Colonic mucosa (tissue), 4 donors: Measurements from ENCODE around the gene USP47. TPM values are rescaled to one million over a fixed set of nuclear protein-coding genes. Genes with fewer than 3 reads are reported as not detected.

ENCODE experiments used
- DNase-seq: peaks from one replicate; pipeline ENCODE4 v3.0.0-alpha.2; 2020
- H3K27ac ChIP-seq: fragments of 200-600 bp; one replicate; pipeline ENCODE4 v1.8.0; 2021
- H3K27me3 ChIP-seq: fragments of 200-600 bp; one replicate; pipeline ENCODE4 v1.8.0; 2021
- H3K36me3 ChIP-seq: fragments of 200-600 bp; one replicate; pipeline ENCODE4 v1.8.0; 2021
- H3K4me1 ChIP-seq: fragments of 200-600 bp; one replicate; pipeline ENCODE4 v1.8.0; 2021; ENCODE audit warnings: mild to moderate bottlenecking
- H3K4me3 ChIP-seq: fragments of 200-600 bp; one replicate; pipeline ENCODE4 v1.8.0; 2021
- H3K9ac ChIP-seq, 2 donors: one replicate each; pipeline ENCODE4 v1.7.0; 2013; ENCODE audit warnings: control low read depth in 2 of 2, low read depth in 2 of 2, low read length in 2 of 2
- H3K9me3 ChIP-seq: fragments of 200-600 bp; one replicate; pipeline ENCODE4 v1.8.0; 2021
- CTCF ChIP-seq: fragments of 200-600 bp; IDR thresholded peaks from one replicate; pipeline ENCODE4 v1.8.0; 2022; ENCODE audit warnings: antibody characterized with exemption, mild to moderate bottlenecking
- intact Hi-C: fragments of 100-400 bp; cut with DNase I; formaldehyde crosslinking; loops from one replicate; pipeline ENCODE4 v1.14.1; 2022
- total RNA-seq, 2 donors: library from RNA; stranded (reverse); fragmentation: NEBNext Ultra II Directional in 1 of 2; extraction: Animal tissue kit (Norgen Biotek cat#: 25700) in 1 of 2; gene quantifications; one replicate each; pipeline ENCODE4 v1.2.1, GENCODE V29; 2021
- donor health status: healthy.
- donor health status: DM: no; HTN: no; CAD: no.
- donor health status: DM: no; HTN: no; CAD: no.

USP47 gene
- total RNA-seq, 2 donors from 2014 or later = 31.3 to 40.3 TPM

GRCh38 chr11:11862999-11863398, 21.2 kb downstream of the USP47 start:
- Histone ChIP-seq H3K9me3 (no peaks in the 10 kb centered on the region), H3K9ac (no peak overlapping the region), H3K4me1 (no peaks in the 10 kb centered on the region), H3K4me3 (no peak overlapping the region), H3K27ac (no peak overlapping the region), H3K27me3 (no peaks in the 10 kb centered on the region), H3K36me3 (no peaks in the 10 kb centered on the region)
- intact Hi-C loops = no loop called here
- TF ChIP-seq CTCF = no peak
- DNase-seq = no peak

GRCh38 chr11:11864332-11864731, 22.6 kb downstream of the USP47 start:
- no peak for TF ChIP-seq CTCF
- no peak for DNase-seq

GRCh38 chr11:11864803-11865202, 23.0 kb downstream of the USP47 start:
- H3K27ac ChIP-seq = no peak overlapping the region
- TF ChIP-seq CTCF = no peak
- no peaks in the 10 kb centered on the region for H3K27me3 ChIP-seq
- H3K9me3 ChIP-seq = no peaks in the 10 kb centered on the region
- H3K4me3 ChIP-seq = no peak overlapping the region
- no peak for DNase-seq
- H3K36me3 ChIP-seq = no peaks in the 10 kb centered on the region
- intact Hi-C loops = no loop called here
- H3K4me1 ChIP-seq = no peaks in the 10 kb centered on the region
- no peak overlapping the region for H3K9ac ChIP-seq

More at GRCh38 chr11:11864332-11864731, 22.6 kb downstream of the USP47 start:
- Histone ChIP-seq H3K27me3 (no peaks in the 10 kb centered on the region), H3K4me1 (no peaks in the 10 kb centered on the region), H3K36me3 (no peaks in the 10 kb centered on the region), H3K4me3 (no peak overlapping the region), H3K27ac (no peak overlapping the region), H3K9me3 (no peaks in the 10 kb centered on the region), H3K9ac (no peak overlapping the region)
- intact Hi-C loops = no loop called here

- H3K9ac ChIP-seq = no peak overlapping the region
- H3K36me3 ChIP-seq = no peaks in the 10 kb centered on the region
- no peak for TF ChIP-seq CTCF
- H3K27ac ChIP-seq = no peak overlapping the region
- DNase-seq = no peak
- no peaks in the 10 kb centered on the region for H3K27me3 ChIP-seq
- no peaks in the 10 kb centered on the region for H3K9me3 ChIP-seq
- no peaks in the 10 kb centered on the region for H3K4me1 ChIP-seq
- intact Hi-C loops = no loop called here
- no peak overlapping the region for H3K4me3 ChIP-seq
These were observed 23.7 kb downstream of the USP47 start for GRCh38 chr11:11865449-11865848.

GRCh38 chr11:11866203-11866602, 24.4 kb downstream of the USP47 start:
- H3K27me3 ChIP-seq = no peaks in the 10 kb centered on the region
- H3K36me3 ChIP-seq = no peaks in the 10 kb centered on the region
- no peak overlapping the region for H3K9ac ChIP-seq
- TF ChIP-seq CTCF = no peak
- no peak for DNase-seq
- intact Hi-C loops = no loop called here
- no peaks in the 10 kb centered on the region for H3K4me1 ChIP-seq
- H3K4me3 ChIP-seq = no peak overlapping the region
- no peaks in the 10 kb centered on the region for H3K9me3 ChIP-seq
- no peak overlapping the region for H3K27ac ChIP-seq

- intact Hi-C loops = no loop called here
These were observed 25.9 kb downstream of the USP47 start for GRCh38 chr11:11867720-11868119.

More at GRCh38 chr11:11867720-11868119, 25.9 kb downstream of the USP47 start:
- no peak for DNase-seq
- Histone ChIP-seq H3K9ac (no peak overlapping the region), H3K4me3 (no peak overlapping the region), H3K36me3 (no peaks in the 10 kb centered on the region), H3K9me3 (no peaks in the 10 kb centered on the region), H3K27me3 (no peaks in the 10 kb centered on the region), H3K27ac (no peak overlapping the region), H3K4me1 (no peaks in the 10 kb centered on the region)
- TF ChIP-seq CTCF = no peak
